Measurements from ENCODE around the gene KLF13. TPM values are rescaled to one million over a fixed set of nuclear protein-coding genes. Genes with fewer than 3 reads are reported as not detected.

KLF13 gene
- total RNA-seq: 10 to 100 TPM; 26.3 to 52.2 (median 28.2) TPM

- Histone ChIP-seq H3K27me3 (no peaks in the 10 kb centered on the region), H3K4me1 (peaks cover 0 to 4% of the 10 kb centered on the region in 2 donors), H3K4me3 (peak within 1 kb of the TSS; percentile 70 to 87 (median 85)), H3K27ac (peak within 1 kb of the TSS; percentile 98), H3K9me3 (no peaks in the 10 kb centered on the region), H3K36me3 (no peaks in the 10 kb centered on the region)
- intact Hi-C loops (cut with DNase I; ENCODE audit: low total_unique reads): loop anchor here (2.0 to 10.0 kb wide), 2 partner anchors 68 to 112 kb away; no protein-coding TSS in a partner anchor
- TF ChIP-seq POLR2AphosphoS5 (IDR thresholded peaks at IDR 0.05): peak; percentile 87 to 94 (median 91)
- peak; percentile 87 for TF ChIP-seq POLR2A (IDR thresholded peaks at IDR 0.05)
- TF ChIP-seq CTCF (IDR thresholded peaks at IDR 0.05): peak in 1 of 3 donors; percentile 20
- DNase-seq (ENCODE audit: low spot score in 2 of 2): peak; percentile 98 to 99
These were observed at the start of gene KLF13 for GRCh38 chr15:31326156-31326874. Gene KLF13, plus strand, starts transcription at chr15:31326835. Its CDS starts 378 bp downstream, at chr15:31327213.

- DNase-seq (ENCODE audit: low spot score in 2 of 2): peak; percentile 13 to 30
- TF ChIP-seq POLR2A (IDR thresholded peaks at IDR 0.05) (no peak), CTCF (IDR thresholded peaks at IDR 0.05) (no peak), POLR2AphosphoS5 (IDR thresholded peaks at IDR 0.05) (no peak)
- intact Hi-C loops (cut with DNase I; ENCODE audit: low total_unique reads): no loop called here
These were observed 49.1 kb upstream of the KLF13 start for GRCh38 chr15:31277335-31278060.

GRCh38 chr15:31278061-31278445, 48.6 kb upstream of the KLF13 start:
- no peaks in the 10 kb centered on the region for H3K27me3 ChIP-seq
- intact Hi-C loops (cut with DNase I; ENCODE audit: low total_unique reads): no loop called here
- H3K36me3 ChIP-seq: no peaks in the 10 kb centered on the region
- DNase-seq (ENCODE audit: low spot score in 2 of 2): peak; percentile 12 to 43
- H3K27ac ChIP-seq: no peak overlapping the region
- no peaks in the 10 kb centered on the region for H3K4me1 ChIP-seq
- TF ChIP-seq POLR2AphosphoS5 (IDR thresholded peaks at IDR 0.05) (no peak), POLR2A (IDR thresholded peaks at IDR 0.05) (no peak), CTCF (IDR thresholded peaks at IDR 0.05) (no peak)
- H3K4me3 ChIP-seq: no peak overlapping the region
- H3K9me3 ChIP-seq: no peaks in the 10 kb centered on the region

More at GRCh38 chr15:31277335-31278060, 49.1 kb upstream of the KLF13 start:
- no peaks in the 10 kb centered on the region for H3K27me3 ChIP-seq
- no peak overlapping the region for H3K27ac ChIP-seq
- no peaks in the 10 kb centered on the region for H3K36me3 ChIP-seq
- H3K9me3 ChIP-seq: no peaks in the 10 kb centered on the region
- no peak overlapping the region for H3K4me3 ChIP-seq
- no peaks in the 10 kb centered on the region for H3K4me1 ChIP-seq

- Histone ChIP-seq H3K4me1 (no peaks in the 10 kb centered on the region), H3K27me3 (no peaks in the 10 kb centered on the region), H3K27ac (no peak overlapping the region), H3K4me3 (no peak overlapping the region), H3K9me3 (no peaks in the 10 kb centered on the region), H3K36me3 (no peaks in the 10 kb centered on the region)
- intact Hi-C loops (cut with DNase I; ENCODE audit: low total_unique reads): no loop called here
- TF ChIP-seq CTCF (IDR thresholded peaks at IDR 0.05): no peak
- TF ChIP-seq POLR2A (IDR thresholded peaks at IDR 0.05): no peak
- no peak for TF ChIP-seq POLR2AphosphoS5 (IDR thresholded peaks at IDR 0.05)
- peak; percentile 3 to 25 for DNase-seq (ENCODE audit: low spot score in 2 of 2)
These were observed 48.0 kb upstream of the KLF13 start for GRCh38 chr15:31278544-31279220.

Data from breast epithelium (tissue), 4 donors.